Uterus (tissue), 2 donors: ENCODE measurements around the gene TBC1D5.

Experiments used
- CTCF ChIP-seq, 4 experiments: fragments of 200-600 bp in 2 of 4; fragments of 450-650 bp in 2 of 4; sonication (generic) in 2 of 4; IDR thresholded peaks; one replicate each; pipeline ENCODE4 v1.5.1; 2016 to 2019; ENCODE audit warnings: antibody characterized with exemption in 4 of 4, mild to moderate bottlenecking in 2 of 4, moderate library complexity in 1 of 4
- POLR2A ChIP-seq, 2 donors: fragments of 450-650 bp; IDR thresholded peaks; one replicate each; pipeline ENCODE4 v1.6.1; 2016; ENCODE audit warnings: antibody characterized with exemption in 2 of 2, mild to moderate bottlenecking in 1 of 2, moderate library complexity in 1 of 2

GRCh38 chr3:17592956-17593355 lies 149.5 kb downstream of the TBC1D5 start:
- TF ChIP-seq POLR2A (IDR thresholded peaks at IDR 0.05) (no peak), CTCF (IDR thresholded peaks at IDR 0.05) (no peak)
